Nephron (organoid): ENCODE results near the gene KAT6B.

Experiments
- H3K27ac Mint-ChIP-seq, 3 experiments: 2 replicates each; pipeline ENCODE4 v1.8.0; 2020; ENCODE audit warnings: mixed read lengths in 3 of 3, mild to moderate bottlenecking in 2 of 3, moderate library complexity in 1 of 3
- H3K27me3 Mint-ChIP-seq: 2 replicates; pipeline ENCODE4 v1.8.0; 2021; ENCODE audit warnings: low read depth, mild to moderate bottlenecking, moderate library complexity, mixed read lengths
- H3K36me3 Mint-ChIP-seq: 2 replicates; pipeline ENCODE4 v1.8.0; 2020; ENCODE audit warnings: low read depth, mixed read lengths
- H3K4me1 Mint-ChIP-seq: 2 replicates; pipeline ENCODE4 v1.8.0; 2020; ENCODE audit warnings: mixed read lengths
- H3K4me3 Mint-ChIP-seq, 3 experiments: 2 replicates each; pipeline ENCODE4 v1.8.0; 2020; ENCODE audit warnings: mild to moderate bottlenecking in 3 of 3, mixed read lengths in 3 of 3, moderate library complexity in 2 of 3
- H3K9me3 Mint-ChIP-seq: 2 replicates; pipeline ENCODE4 v1.8.0; 2020; ENCODE audit warnings: mixed read lengths
- CTCF ChIP-seq, 3 experiments: fragments of 200-600 bp; sonication (generic); IDR thresholded peaks; one replicate each; pipeline ENCODE4 v1.5.0; 2021; ENCODE audit warnings: antibody characterized with exemption in 3 of 3; ENCODE audit not compliant: unreplicated experiment in 3 of 3

The KAT6B gene

GRCh38 chr10:75035975-75036708, 209.7 kb downstream of the KAT6B start:
- peaks cover 29% of the 10 kb centered on the region for H3K36me3 Mint-ChIP-seq
- H3K27me3 Mint-ChIP-seq, result peaks cover 6% of the 10 kb centered on the region
- no peak overlapping the region for H3K4me3 Mint-ChIP-seq
- TF ChIP-seq CTCF (IDR thresholded peaks at IDR 0.05; ENCODE audit: unreplicated experiment in 3 of 3), result no peak
- H3K4me1 Mint-ChIP-seq, result peaks cover 19% of the 10 kb centered on the region
- H3K27ac Mint-ChIP-seq, result no peak overlapping the region
- no peaks in the 10 kb centered on the region for H3K9me3 Mint-ChIP-seq

GRCh38 chr10:75037171-75038153, 211.1 kb downstream of the KAT6B start:
- Mint-ChIP-seq H3K27ac (peak overlapping the region in 1 of 3 experiments; percentile 41), H3K9me3 (no peaks in the 10 kb centered on the region), H3K4me3 (no peak overlapping the region), H3K36me3 (peaks cover 21% of the 10 kb centered on the region), H3K4me1 (peaks cover 25% of the 10 kb centered on the region), H3K27me3 (peaks cover 6% of the 10 kb centered on the region)
- no peak for TF ChIP-seq CTCF (IDR thresholded peaks at IDR 0.05; ENCODE audit: unreplicated experiment in 3 of 3)

- Mint-ChIP-seq H3K27me3 (peaks cover 6% of the 10 kb centered on the region), H3K27ac (peak overlapping the region in 2 of 3 experiments; percentile 60 to 73), H3K4me1 (peaks cover 25% of the 10 kb centered on the region), H3K4me3 (no peak overlapping the region), H3K9me3 (no peaks in the 10 kb centered on the region), H3K36me3 (peaks cover 13% of the 10 kb centered on the region)
- no peak for TF ChIP-seq CTCF (IDR thresholded peaks at IDR 0.05; ENCODE audit: unreplicated experiment in 3 of 3)
Measured at GRCh38 chr10:75038335-75038734, 211.9 kb downstream of the KAT6B start.

- Mint-ChIP-seq H3K4me3 (no peak overlapping the region), H3K4me1 (peaks cover 25% of the 10 kb centered on the region), H3K27ac (peak overlapping the region in 1 of 3 experiments; percentile 25), H3K27me3 (peaks cover 11% of the 10 kb centered on the region), H3K9me3 (peaks cover 2% of the 10 kb centered on the region), H3K36me3 (no peaks in the 10 kb centered on the region)
- TF ChIP-seq CTCF (IDR thresholded peaks at IDR 0.05; ENCODE audit: unreplicated experiment in 3 of 3), result no peak
Measured at GRCh38 chr10:75040576-75040975, 214.2 kb downstream of the KAT6B start.

GRCh38 chr10:75042292-75042974, 216.0 kb downstream of the KAT6B start:
- peaks cover 5% of the 10 kb centered on the region for H3K27me3 Mint-ChIP-seq
- H3K36me3 Mint-ChIP-seq, result no peaks in the 10 kb centered on the region
- no peak overlapping the region for H3K4me3 Mint-ChIP-seq
- peaks cover 2% of the 10 kb centered on the region for H3K9me3 Mint-ChIP-seq
- H3K27ac Mint-ChIP-seq, result peak overlapping the region in 2 of 3 experiments; percentile 5 to 28
- no peak for TF ChIP-seq CTCF (IDR thresholded peaks at IDR 0.05; ENCODE audit: unreplicated experiment in 3 of 3)
- H3K4me1 Mint-ChIP-seq, result peaks cover 23% of the 10 kb centered on the region
